Measurements from ENCODE around the gene GIMAP8.

The GIMAP8 gene

DNA sequence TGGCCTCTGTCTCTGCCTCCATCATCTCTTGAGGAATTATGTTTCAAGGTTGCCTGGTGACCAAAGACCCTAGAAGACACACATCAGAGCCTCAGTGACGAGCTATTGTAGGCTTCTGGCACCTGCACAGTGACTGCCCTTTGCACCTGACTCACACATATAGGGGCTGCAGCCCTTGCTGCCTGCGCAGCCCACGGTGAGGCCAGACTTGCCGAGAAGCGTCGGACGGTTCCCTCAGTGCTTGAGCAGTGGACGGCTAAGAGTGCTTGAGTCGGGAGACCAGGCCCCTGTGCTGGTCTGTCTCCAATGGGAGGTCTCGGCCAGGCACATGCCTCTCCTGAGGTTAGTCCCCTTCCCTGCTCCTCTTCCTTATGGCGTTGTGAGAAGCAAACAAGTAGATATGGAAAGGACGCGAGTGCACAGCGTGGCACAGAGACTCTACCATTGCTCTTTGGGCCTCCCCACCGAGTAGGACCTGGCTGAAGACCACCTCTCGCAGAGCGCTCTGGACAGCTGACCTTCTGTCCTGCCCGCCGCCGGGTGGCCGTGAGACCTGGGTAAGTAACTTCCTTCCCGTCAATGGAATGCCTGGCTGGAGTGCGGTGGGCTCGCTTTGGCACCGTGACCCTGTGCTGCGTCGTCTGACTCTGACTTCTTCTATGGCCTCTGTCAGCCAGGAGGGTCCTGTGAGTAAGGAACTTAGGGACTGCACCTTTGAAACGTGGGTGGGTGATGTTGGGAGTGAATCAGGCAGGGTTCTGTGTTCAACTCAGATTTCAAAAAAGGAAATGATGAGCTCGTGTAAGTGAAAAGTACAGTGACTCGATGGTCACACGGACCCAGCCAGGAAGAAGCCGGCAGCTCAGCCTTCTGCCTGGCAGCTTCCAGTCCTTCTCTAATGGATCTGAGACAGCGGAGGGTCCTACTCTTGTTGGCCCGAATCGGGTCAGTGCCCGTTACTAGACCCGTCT lies 37.6 kb upstream of the GIMAP8 start:
- Histone ChIP-seq H3K27me3 (ENCODE audit: insufficient read depth, poor library complexity, severe bottlenecking) (no peaks in the 10 kb centered on the region), H3K4me3 (replicated peaks; ENCODE audit: insufficient read depth, low read length) (no peak overlapping the region), H3K27ac (replicated peaks) (no peak overlapping the region)
- TF ChIP-seq, protein P1, sequence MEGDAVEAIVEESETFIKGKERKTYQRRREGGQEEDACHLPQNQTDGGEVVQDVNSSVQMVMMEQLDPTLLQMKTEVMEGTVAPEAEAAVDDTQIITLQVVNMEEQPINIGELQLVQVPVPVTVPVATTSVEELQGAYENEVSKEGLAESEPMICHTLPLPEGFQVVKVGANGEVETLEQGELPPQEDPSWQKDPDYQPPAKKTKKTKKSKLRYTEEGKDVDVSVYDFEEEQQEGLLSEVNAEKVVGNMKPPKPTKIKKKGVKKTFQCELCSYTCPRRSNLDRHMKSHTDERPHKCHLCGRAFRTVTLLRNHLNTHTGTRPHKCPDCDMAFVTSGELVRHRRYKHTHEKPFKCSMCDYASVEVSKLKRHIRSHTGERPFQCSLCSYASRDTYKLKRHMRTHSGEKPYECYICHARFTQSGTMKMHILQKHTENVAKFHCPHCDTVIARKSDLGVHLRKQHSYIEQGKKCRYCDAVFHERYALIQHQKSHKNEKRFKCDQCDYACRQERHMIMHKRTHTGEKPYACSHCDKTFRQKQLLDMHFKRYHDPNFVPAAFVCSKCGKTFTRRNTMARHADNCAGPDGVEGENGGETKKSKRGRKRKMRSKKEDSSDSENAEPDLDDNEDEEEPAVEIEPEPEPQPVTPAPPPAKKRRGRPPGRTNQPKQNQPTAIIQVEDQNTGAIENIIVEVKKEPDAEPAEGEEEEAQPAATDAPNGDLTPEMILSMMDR (IDR thresholded peaks at IDR 0.05; ENCODE audit: insufficient read depth, low read length): no peak
- TF ChIP-seq SPI1 (IDR thresholded peaks at IDR 0.05; ENCODE audit: borderline replicate concordance, low read depth) (no peak), POLR2AphosphoS5 (IDR thresholded peaks at IDR 0.05; ENCODE audit: low read depth) (no peak), GABPA (IDR thresholded peaks at IDR 0.05; ENCODE audit: low read depth) (no peak)
- TF ChIP-seq, protein P2, sequence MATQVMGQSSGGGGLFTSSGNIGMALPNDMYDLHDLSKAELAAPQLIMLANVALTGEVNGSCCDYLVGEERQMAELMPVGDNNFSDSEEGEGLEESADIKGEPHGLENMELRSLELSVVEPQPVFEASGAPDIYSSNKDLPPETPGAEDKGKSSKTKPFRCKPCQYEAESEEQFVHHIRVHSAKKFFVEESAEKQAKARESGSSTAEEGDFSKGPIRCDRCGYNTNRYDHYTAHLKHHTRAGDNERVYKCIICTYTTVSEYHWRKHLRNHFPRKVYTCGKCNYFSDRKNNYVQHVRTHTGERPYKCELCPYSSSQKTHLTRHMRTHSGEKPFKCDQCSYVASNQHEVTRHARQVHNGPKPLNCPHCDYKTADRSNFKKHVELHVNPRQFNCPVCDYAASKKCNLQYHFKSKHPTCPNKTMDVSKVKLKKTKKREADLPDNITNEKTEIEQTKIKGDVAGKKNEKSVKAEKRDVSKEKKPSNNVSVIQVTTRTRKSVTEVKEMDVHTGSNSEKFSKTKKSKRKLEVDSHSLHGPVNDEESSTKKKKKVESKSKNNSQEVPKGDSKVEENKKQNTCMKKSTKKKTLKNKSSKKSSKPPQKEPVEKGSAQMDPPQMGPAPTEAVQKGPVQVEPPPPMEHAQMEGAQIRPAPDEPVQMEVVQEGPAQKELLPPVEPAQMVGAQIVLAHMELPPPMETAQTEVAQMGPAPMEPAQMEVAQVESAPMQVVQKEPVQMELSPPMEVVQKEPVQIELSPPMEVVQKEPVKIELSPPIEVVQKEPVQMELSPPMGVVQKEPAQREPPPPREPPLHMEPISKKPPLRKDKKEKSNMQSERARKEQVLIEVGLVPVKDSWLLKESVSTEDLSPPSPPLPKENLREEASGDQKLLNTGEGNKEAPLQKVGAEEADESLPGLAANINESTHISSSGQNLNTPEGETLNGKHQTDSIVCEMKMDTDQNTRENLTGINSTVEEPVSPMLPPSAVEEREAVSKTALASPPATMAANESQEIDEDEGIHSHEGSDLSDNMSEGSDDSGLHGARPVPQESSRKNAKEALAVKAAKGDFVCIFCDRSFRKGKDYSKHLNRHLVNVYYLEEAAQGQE (IDR thresholded peaks at IDR 0.05; ENCODE audit: insufficient replicate concordance, low read depth): no peak
- DNase-seq (ENCODE audit: low read depth in 1 of 2, low spot score in 1 of 2): no peak

DNA sequence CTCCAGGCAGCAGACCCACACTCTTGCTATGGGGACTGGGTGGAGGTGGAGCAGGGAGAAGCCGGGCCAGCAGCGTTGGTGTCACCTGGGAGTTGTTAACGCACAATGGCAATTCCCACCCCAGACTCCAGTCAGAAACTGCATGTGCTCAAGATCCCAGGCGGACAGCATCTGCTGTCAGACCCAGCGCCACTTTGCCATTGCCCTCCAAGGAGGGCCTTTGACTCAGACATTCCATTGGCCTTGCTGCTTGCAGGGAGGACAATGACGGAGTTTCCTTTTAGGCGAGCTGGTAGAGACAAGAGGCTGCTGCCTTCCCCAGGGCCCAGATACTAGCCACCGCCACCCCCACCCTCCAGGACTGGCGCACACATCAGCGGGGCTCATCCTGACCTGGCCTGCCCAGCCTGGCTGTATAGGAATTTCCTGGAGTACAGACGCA lies 36.8 kb upstream of the GIMAP8 start:
- Histone ChIP-seq H3K4me3 (replicated peaks; ENCODE audit: insufficient read depth, low read length) (no peak overlapping the region), H3K27ac (replicated peaks) (no peak overlapping the region), H3K27me3 (ENCODE audit: insufficient read depth, poor library complexity, severe bottlenecking) (no peaks in the 10 kb centered on the region)
- DNase-seq (ENCODE audit: low read depth in 1 of 2, low spot score in 1 of 2): no peak
- TF ChIP-seq GABPA (IDR thresholded peaks at IDR 0.05; ENCODE audit: low read depth): no peak
- TF ChIP-seq, protein P2 (IDR thresholded peaks at IDR 0.05; ENCODE audit: insufficient replicate concordance, low read depth): no peak
- TF ChIP-seq POLR2AphosphoS5 (IDR thresholded peaks at IDR 0.05; ENCODE audit: low read depth): no peak
- no peak for TF ChIP-seq SPI1 (IDR thresholded peaks at IDR 0.05; ENCODE audit: borderline replicate concordance, low read depth)
- TF ChIP-seq, protein P1 (IDR thresholded peaks at IDR 0.05; ENCODE audit: insufficient read depth, low read length): no peak

DNA sequence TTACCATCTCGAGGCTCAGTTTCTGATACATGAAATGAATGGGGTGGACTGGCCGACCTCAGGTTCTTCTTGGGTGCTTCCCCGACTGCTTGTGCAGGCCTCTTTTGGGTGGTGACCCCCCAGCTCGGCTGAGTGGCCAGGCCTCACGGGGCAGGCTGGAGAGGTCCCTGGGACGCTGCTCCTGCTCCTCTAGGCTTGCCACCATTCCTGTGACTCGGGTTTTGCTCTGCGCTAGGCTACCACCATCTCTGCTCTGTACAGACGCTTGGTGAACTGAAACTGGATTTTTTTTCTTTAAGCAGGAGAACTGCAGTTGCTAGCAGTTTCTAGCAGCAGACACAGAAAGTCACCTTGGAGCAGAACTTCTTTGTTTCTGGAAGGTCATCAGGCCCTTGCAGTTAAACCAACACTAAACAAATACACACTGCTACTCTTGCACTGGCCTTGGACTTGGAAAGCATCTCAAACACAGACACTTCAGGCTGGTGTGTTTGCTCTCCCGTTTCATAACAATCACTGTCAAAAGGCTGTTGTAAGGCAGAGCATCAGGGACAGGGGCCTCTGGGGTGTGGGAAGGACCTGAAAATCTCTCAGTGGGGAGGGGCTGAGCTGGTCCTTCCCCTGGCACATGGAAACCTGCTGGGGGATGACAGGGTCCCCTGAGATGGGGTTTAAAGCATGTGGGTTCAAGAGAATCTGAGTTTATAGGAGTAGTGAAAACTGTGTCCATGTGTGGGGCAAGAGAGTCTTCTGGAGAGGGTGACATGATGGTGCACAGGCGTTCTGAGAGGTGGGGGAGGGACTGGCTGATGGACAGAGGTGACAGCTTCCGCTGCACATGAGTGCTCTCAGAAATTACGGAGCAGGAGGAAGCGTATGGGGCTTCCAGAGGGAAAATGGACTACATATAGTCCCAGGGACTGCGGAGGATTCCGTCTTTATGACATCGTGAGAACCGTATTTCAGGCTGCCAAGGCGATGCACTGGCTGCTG lies 35.0 kb upstream of the GIMAP8 start:
- DNase-seq (ENCODE audit: low read depth in 1 of 2, low spot score in 1 of 2): no peak
- TF ChIP-seq, protein P1 (IDR thresholded peaks at IDR 0.05; ENCODE audit: insufficient read depth, low read length): no peak
- no peak for TF ChIP-seq GABPA (IDR thresholded peaks at IDR 0.05; ENCODE audit: low read depth)
- TF ChIP-seq, protein P2 (IDR thresholded peaks at IDR 0.05; ENCODE audit: insufficient replicate concordance, low read depth): no peak
- no peak for TF ChIP-seq POLR2AphosphoS5 (IDR thresholded peaks at IDR 0.05; ENCODE audit: low read depth)
- no peak for TF ChIP-seq SPI1 (IDR thresholded peaks at IDR 0.05; ENCODE audit: borderline replicate concordance, low read depth)
- H3K4me3 ChIP-seq (replicated peaks; ENCODE audit: insufficient read depth, low read length): no peak overlapping the region
- H3K27me3 ChIP-seq (ENCODE audit: insufficient read depth, poor library complexity, severe bottlenecking): no peaks in the 10 kb centered on the region
- no peak overlapping the region for H3K27ac ChIP-seq (replicated peaks)
